IPS-18a (cell line): ENCODE measurements around the gene RGCC.
"Not testable (repeated sequence)": the region's sequence is repeated elsewhere in the genome, so short reads cannot be mapped to it uniquely, and the experiment has no call there.

Experiments used
- H3K27ac ChIP-seq: one replicate; pipeline ENCODE4 v1.5.1; 2013; ENCODE audit warnings: low read length
- H3K27me3 ChIP-seq: one replicate; pipeline ENCODE4 v1.6.1; 2013; ENCODE audit warnings: mild to moderate bottlenecking, low read length; ENCODE audit not compliant: control insufficient read depth, insufficient read depth
- H3K36me3 ChIP-seq: one replicate; pipeline ENCODE4 v1.6.1; 2013; ENCODE audit warnings: low read depth, low read length; ENCODE audit not compliant: control insufficient read depth
- H3K4me1 ChIP-seq: one replicate; pipeline ENCODE4 v1.6.1; 2013; ENCODE audit warnings: low read depth, low read length; ENCODE audit not compliant: control insufficient read depth
- H3K4me3 ChIP-seq: one replicate; pipeline ENCODE4 v1.5.1; 2013; ENCODE audit warnings: low read length
- H3K9ac ChIP-seq: one replicate; pipeline ENCODE4 v1.6.1; 2013; ENCODE audit warnings: mild to moderate bottlenecking, low read length, moderate library complexity
- H3K9me3 ChIP-seq: one replicate; pipeline ENCODE4 v1.6.1; 2013; ENCODE audit warnings: low read depth, low read length; ENCODE audit not compliant: control insufficient read depth

Gene RGCC

GRCh38 chr13:41504657-41505056, 47.3 kb downstream of the RGCC start:
- not testable (repeated sequence) for H3K36me3 ChIP-seq, H3K27ac ChIP-seq, H3K9me3 ChIP-seq, H3K9ac ChIP-seq, H3K4me1 ChIP-seq, H3K4me3 ChIP-seq, H3K27me3 ChIP-seq

- no peak overlapping the region for H3K27ac ChIP-seq
- H3K9ac ChIP-seq, result no peak overlapping the region
- H3K36me3 ChIP-seq, result no peaks in the 10 kb centered on the region
- no peaks in the 10 kb centered on the region for H3K9me3 ChIP-seq
- H3K27me3 ChIP-seq, result no peaks in the 10 kb centered on the region
- H3K4me1 ChIP-seq, result no peaks in the 10 kb centered on the region
- H3K4me3 ChIP-seq, result no peak overlapping the region
These were observed 48.0 kb downstream of the RGCC start for GRCh38 chr13:41505209-41505835.

- Histone ChIP-seq H3K4me3 (no peak overlapping the region), H3K27ac (no peak overlapping the region), H3K27me3 (no peaks in the 10 kb centered on the region), H3K9ac (no peak overlapping the region), H3K4me1 (no peaks in the 10 kb centered on the region), H3K9me3 (no peaks in the 10 kb centered on the region), H3K36me3 (no peaks in the 10 kb centered on the region)
These were observed 49.0 kb downstream of the RGCC start for GRCh38 chr13:41506312-41506711.

- Histone ChIP-seq H3K9me3 (no peaks in the 10 kb centered on the region), H3K4me3 (no peak overlapping the region), H3K9ac (no peak overlapping the region), H3K27ac (no peak overlapping the region), H3K27me3 (no peaks in the 10 kb centered on the region), H3K4me1 (no peaks in the 10 kb centered on the region), H3K36me3 (no peaks in the 10 kb centered on the region)
These were observed 52.6 kb downstream of the RGCC start for GRCh38 chr13:41509971-41510370.

- H3K36me3 ChIP-seq, result no peaks in the 10 kb centered on the region
- no peaks in the 10 kb centered on the region for H3K9me3 ChIP-seq
- no peaks in the 10 kb centered on the region for H3K27me3 ChIP-seq
- H3K27ac ChIP-seq, result no peak overlapping the region
- H3K9ac ChIP-seq, result no peak overlapping the region
- no peaks in the 10 kb centered on the region for H3K4me1 ChIP-seq
- no peak overlapping the region for H3K4me3 ChIP-seq
These were observed 54.5 kb downstream of the RGCC start for GRCh38 chr13:41511827-41512226.

- no peaks in the 10 kb centered on the region for H3K27me3 ChIP-seq
- no peak overlapping the region for H3K4me3 ChIP-seq
- H3K9ac ChIP-seq, result no peak overlapping the region
- H3K9me3 ChIP-seq, result no peaks in the 10 kb centered on the region
- H3K36me3 ChIP-seq, result no peaks in the 10 kb centered on the region
- no peak overlapping the region for H3K27ac ChIP-seq
- no peaks in the 10 kb centered on the region for H3K4me1 ChIP-seq
These were observed 55.1 kb downstream of the RGCC start for GRCh38 chr13:41512441-41512840.

- H3K27ac ChIP-seq, result no peak overlapping the region
- no peaks in the 10 kb centered on the region for H3K36me3 ChIP-seq
- no peak overlapping the region for H3K9ac ChIP-seq
These were observed 56.2 kb downstream of the RGCC start for GRCh38 chr13:41513600-41513999.

GRCh38 chr13:41514853-41515395, 57.6 kb downstream of the RGCC start:
- Histone ChIP-seq H3K27me3 (no peaks in the 10 kb centered on the region), H3K9ac (no peak overlapping the region), H3K36me3 (no peaks in the 10 kb centered on the region), H3K4me1 (no peaks in the 10 kb centered on the region), H3K4me3 (no peak overlapping the region), H3K27ac (no peak overlapping the region), H3K9me3 (no peaks in the 10 kb centered on the region)

More at GRCh38 chr13:41513600-41513999, 56.2 kb downstream of the RGCC start:
- Histone ChIP-seq H3K27me3 (no peaks in the 10 kb centered on the region), H3K4me3 (no peak overlapping the region), H3K9me3 (no peaks in the 10 kb centered on the region), H3K4me1 (no peaks in the 10 kb centered on the region)

- H3K4me1 ChIP-seq, result no peaks in the 10 kb centered on the region
- no peak overlapping the region for H3K4me3 ChIP-seq
- H3K36me3 ChIP-seq, result no peaks in the 10 kb centered on the region
- no peaks in the 10 kb centered on the region for H3K27me3 ChIP-seq
- H3K9ac ChIP-seq, result no peak overlapping the region
- no peaks in the 10 kb centered on the region for H3K9me3 ChIP-seq
- H3K27ac ChIP-seq, result no peak overlapping the region
These were observed 58.3 kb downstream of the RGCC start for GRCh38 chr13:41515491-41516139.

GRCh38 chr13:41516166-41516565, 58.8 kb downstream of the RGCC start:
- Histone ChIP-seq H3K36me3 (no peaks in the 10 kb centered on the region), H3K27me3 (no peaks in the 10 kb centered on the region), H3K27ac (no peak overlapping the region), H3K4me1 (no peaks in the 10 kb centered on the region), H3K9me3 (no peaks in the 10 kb centered on the region), H3K4me3 (no peak overlapping the region), H3K9ac (no peak overlapping the region)

GRCh38 chr13:41516760-41517159, 59.4 kb downstream of the RGCC start:
- no peak overlapping the region for H3K4me3 ChIP-seq
- H3K9me3 ChIP-seq, result no peaks in the 10 kb centered on the region
- no peaks in the 10 kb centered on the region for H3K36me3 ChIP-seq
- H3K9ac ChIP-seq, result no peak overlapping the region
- H3K27me3 ChIP-seq, result no peaks in the 10 kb centered on the region
- H3K27ac ChIP-seq, result no peak overlapping the region
- no peaks in the 10 kb centered on the region for H3K4me1 ChIP-seq
